ENCODE results near the gene AURKB. TPM values are rescaled to one million over a fixed set of nuclear protein-coding genes. Genes with fewer than 3 reads are reported as not detected.

The AURKB gene
- total and polyA plus RNA-seq, 10 of the 15 experiments (the other 5 are each of a cell fraction or from before 2014, with no cell fraction given): 52.7 to 209 (median 128) TPM

DNA sequence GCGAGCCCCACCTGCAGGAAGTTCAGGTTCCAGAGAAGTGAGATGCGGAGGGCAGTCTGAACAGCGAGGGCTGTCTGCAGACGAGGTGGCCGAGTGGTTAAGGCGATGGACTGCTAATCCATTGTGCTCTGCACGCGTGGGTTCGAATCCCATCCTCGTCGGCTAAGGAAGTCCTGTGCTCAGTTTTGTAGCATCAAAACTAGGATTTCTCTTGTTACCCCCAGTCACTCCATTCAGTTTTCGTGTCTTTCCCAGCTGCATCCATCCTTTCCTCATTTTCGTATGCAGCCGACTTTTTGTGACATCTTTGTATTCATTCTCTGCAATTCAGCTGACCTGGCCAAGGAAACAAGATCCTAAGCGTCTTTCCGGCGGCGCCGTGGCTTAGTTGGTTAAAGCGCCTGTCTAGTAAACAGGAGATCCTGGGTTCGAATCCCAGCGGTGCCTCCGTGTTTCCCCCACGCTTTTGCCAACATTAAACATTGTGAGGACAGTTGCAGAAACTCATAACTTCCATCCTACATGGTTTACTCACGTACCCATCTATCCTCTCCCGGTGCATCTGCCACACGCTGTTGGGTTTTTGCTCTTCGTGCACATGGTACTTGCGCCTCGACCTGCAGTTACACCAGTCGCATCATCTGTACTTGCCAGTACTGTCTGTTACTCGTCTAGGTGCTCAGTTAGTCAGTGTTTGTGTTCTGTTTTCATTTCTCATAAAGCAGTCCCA is 23.4 kb downstream of the AURKB start (continued):
- TF ChIP-seq YY1 (IDR thresholded peaks at IDR 0.05; ENCODE audit: low read depth, low read length): no peak; the same call in 1 of the 2 replicates
- TF ChIP-seq, protein P1, sequence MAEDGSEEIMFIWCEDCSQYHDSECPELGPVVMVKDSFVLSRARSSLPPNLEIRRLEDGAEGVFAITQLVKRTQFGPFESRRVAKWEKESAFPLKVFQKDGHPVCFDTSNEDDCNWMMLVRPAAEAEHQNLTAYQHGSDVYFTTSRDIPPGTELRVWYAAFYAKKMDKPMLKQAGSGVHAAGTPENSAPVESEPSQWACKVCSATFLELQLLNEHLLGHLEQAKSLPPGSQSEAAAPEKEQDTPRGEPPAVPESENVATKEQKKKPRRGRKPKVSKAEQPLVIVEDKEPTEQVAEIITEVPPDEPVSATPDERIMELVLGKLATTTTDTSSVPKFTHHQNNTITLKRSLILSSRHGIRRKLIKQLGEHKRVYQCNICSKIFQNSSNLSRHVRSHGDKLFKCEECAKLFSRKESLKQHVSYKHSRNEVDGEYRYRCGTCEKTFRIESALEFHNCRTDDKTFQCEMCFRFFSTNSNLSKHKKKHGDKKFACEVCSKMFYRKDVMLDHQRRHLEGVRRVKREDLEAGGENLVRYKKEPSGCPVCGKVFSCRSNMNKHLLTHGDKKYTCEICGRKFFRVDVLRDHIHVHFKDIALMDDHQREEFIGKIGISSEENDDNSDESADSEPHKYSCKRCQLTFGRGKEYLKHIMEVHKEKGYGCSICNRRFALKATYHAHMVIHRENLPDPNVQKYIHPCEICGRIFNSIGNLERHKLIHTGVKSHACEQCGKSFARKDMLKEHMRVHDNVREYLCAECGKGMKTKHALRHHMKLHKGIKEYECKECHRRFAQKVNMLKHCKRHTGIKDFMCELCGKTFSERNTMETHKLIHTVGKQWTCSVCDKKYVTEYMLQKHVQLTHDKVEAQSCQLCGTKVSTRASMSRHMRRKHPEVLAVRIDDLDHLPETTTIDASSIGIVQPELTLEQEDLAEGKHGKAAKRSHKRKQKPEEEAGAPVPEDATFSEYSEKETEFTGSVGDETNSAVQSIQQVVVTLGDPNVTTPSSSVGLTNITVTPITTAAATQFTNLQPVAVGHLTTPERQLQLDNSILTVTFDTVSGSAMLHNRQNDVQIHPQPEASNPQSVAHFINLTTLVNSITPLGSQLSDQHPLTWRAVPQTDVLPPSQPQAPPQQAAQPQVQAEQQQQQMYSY (CRISPR knock-in tag; IDR thresholded peaks at IDR 0.05): no peak
- TF ChIP-seq SP1 (IDR thresholded peaks at IDR 0.05; ENCODE audit: low read depth, low read length): peak; percentile 25
- peak; percentile 40; the same call in 1 of the 2 replicates for TF ChIP-seq POLR2AphosphoS5 (IDR thresholded peaks at IDR 0.05; ENCODE audit: low read length)
- TF ChIP-seq SMARCA5 (IDR thresholded peaks at IDR 0.05): peak; percentile 98; the same call in 1 of the 2 replicates
- peak; percentile 27; the same call in 1 of the 2 replicates for TF ChIP-seq SPI1 (IDR thresholded peaks at IDR 0.05; ENCODE audit: borderline replicate concordance, insufficient read depth, low read depth, low read length)
- peak; percentile 73; the same call in 1 of the 2 replicates for TF ChIP-seq PML (IDR thresholded peaks at IDR 0.05; ENCODE audit: low read length)
- TF ChIP-seq EGR1 (IDR thresholded peaks at IDR 0.05; ENCODE audit: borderline replicate concordance in 1 of 2, low read depth in 2 of 2, low read length in 2 of 2): no peak
- TF ChIP-seq BHLHE40 (IDR thresholded peaks at IDR 0.05; ENCODE audit: borderline replicate concordance in 1 of 2, low read depth in 2 of 2, low read length in 1 of 2): peak in 1 of 2 experiments; percentile 59; a peak in 2 of 4 replicates
- TF ChIP-seq, protein P2, sequence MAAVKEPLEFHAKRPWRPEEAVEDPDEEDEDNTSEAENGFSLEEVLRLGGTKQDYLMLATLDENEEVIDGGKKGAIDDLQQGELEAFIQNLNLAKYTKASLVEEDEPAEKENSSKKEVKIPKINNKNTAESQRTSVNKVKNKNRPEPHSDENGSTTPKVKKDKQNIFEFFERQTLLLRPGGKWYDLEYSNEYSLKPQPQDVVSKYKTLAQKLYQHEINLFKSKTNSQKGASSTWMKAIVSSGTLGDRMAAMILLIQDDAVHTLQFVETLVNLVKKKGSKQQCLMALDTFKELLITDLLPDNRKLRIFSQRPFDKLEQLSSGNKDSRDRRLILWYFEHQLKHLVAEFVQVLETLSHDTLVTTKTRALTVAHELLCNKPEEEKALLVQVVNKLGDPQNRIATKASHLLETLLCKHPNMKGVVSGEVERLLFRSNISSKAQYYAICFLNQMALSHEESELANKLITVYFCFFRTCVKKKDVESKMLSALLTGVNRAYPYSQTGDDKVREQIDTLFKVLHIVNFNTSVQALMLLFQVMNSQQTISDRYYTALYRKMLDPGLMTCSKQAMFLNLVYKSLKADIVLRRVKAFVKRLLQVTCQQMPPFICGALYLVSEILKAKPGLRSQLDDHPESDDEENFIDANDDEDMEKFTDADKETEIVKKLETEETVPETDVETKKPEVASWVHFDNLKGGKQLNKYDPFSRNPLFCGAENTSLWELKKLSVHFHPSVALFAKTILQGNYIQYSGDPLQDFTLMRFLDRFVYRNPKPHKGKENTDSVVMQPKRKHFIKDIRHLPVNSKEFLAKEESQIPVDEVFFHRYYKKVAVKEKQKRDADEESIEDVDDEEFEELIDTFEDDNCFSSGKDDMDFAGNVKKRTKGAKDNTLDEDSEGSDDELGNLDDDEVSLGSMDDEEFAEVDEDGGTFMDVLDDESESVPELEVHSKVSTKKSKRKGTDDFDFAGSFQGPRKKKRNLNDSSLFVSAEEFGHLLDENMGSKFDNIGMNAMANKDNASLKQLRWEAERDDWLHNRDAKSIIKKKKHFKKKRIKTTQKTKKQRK (IDR thresholded peaks at IDR 0.05; ENCODE audit: low read depth, low read length): no peak
- peak; percentile 59; the same call in 1 of the 2 replicates for TF ChIP-seq IRF4 (IDR thresholded peaks at IDR 0.05; ENCODE audit: low read depth, low read length)
- peak; percentile 87; the same call in 1 of the 2 replicates for TF ChIP-seq WRNIP1 (IDR thresholded peaks at IDR 0.05; ENCODE audit: borderline replicate concordance, low read depth, low read length)
- peak; percentile 69 for TF ChIP-seq RAD51 (IDR thresholded peaks at IDR 0.05)
- peak; percentile 53 for TF ChIP-seq RUNX3 (IDR thresholded peaks at IDR 0.05; ENCODE audit: low read length)
- TF ChIP-seq TCF3 (IDR thresholded peaks at IDR 0.05; ENCODE audit: borderline replicate concordance, insufficient read depth, low read depth, low read length): 0 out of 2 replicates have a peak, but pooled peaks have one; percentile 12
- peak; percentile 18; the same call in 1 of the 2 replicates for TF ChIP-seq MTA3 (IDR thresholded peaks at IDR 0.05; ENCODE audit: borderline replicate concordance, low read length)
- TF ChIP-seq DPF2 (IDR thresholded peaks at IDR 0.05): 0 out of 2 replicates have a peak, but pooled peaks have one; percentile 33
- TF ChIP-seq EED (IDR thresholded peaks at IDR 0.05; ENCODE audit: low read depth): peak; percentile 73
- TF ChIP-seq KLF5 (IDR thresholded peaks at IDR 0.05; ENCODE audit: partially characterized antibody): peak; percentile 88
- no peak; the same call in 1 of the 2 replicates for TF ChIP-seq JUNB (IDR thresholded peaks at IDR 0.05)
- TF ChIP-seq, protein P3, sequence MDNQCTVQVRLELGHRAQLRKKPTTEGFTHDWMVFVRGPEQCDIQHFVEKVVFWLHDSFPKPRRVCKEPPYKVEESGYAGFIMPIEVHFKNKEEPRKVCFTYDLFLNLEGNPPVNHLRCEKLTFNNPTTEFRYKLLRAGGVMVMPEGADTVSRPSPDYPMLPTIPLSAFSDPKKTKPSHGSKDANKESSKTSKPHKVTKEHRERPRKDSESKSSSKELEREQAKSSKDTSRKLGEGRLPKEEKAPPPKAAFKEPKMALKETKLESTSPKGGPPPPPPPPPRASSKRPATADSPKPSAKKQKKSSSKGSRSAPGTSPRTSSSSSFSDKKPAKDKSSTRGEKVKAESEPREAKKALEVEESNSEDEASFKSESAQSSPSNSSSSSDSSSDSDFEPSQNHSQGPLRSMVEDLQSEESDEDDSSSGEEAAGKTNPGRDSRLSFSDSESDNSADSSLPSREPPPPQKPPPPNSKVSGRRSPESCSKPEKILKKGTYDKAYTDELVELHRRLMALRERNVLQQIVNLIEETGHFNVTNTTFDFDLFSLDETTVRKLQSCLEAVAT (IDR thresholded peaks at IDR 0.05): peak; percentile 83; the same call in 1 of the 2 replicates
- peak; percentile 74; the same call in 1 of the 2 replicates for TF ChIP-seq STAT1 (conservative IDR thresholded peaks at IDR 0.05)

All from GM12878 (cell line).